GM18508 (cell line): ENCODE measurements around the gene AGPS.

Experiments used
- ATAC-seq: cut with Tn5 transposase; IDR thresholded peaks from one replicate; pipeline ENCODE4 v1.9.1; 2021; ENCODE audit warnings: moderate number of reproducible peaks; ENCODE audit not compliant: insufficient read depth, unreplicated experiment

Gene AGPS

GRCh38 chr2:177383935-177384334, 8.6 kb upstream of the AGPS start:
- no peak for ATAC-seq

- ATAC-seq = no peak
These were observed 7.4 kb upstream of the AGPS start for GRCh38 chr2:177385151-177385550.

- ATAC-seq = no peak
These were observed 676 bp upstream of the AGPS start for GRCh38 chr2:177391822-177392372.

GRCh38 chr2:177393203-177393755, 706 bp downstream of the AGPS start:
- no peak for ATAC-seq

GRCh38 chr2:177393824-177394593, 1.4 kb downstream of the AGPS start:
- ATAC-seq = no peak

GRCh38 chr2:177394594-177394973, 2.0 kb downstream of the AGPS start:
- no peak for ATAC-seq

- ATAC-seq = no peak
These were observed 2.9 kb downstream of the AGPS start for GRCh38 chr2:177395351-177396065.

GRCh38 chr2:177396703-177397460, 4.3 kb downstream of the AGPS start:
- no peak for ATAC-seq

- no peak for ATAC-seq
These were observed 5.1 kb downstream of the AGPS start for GRCh38 chr2:177397481-177398289.

- no peak for ATAC-seq
These were observed 5.7 kb downstream of the AGPS start for GRCh38 chr2:177398290-177398683.

GRCh38 chr2:177398791-177399190, 6.2 kb downstream of the AGPS start:
- no peak for ATAC-seq

GRCh38 chr2:177399376-177399775, 6.8 kb downstream of the AGPS start:
- no peak for ATAC-seq

- no peak for ATAC-seq
These were observed 7.9 kb downstream of the AGPS start for GRCh38 chr2:177400337-177400923.

GRCh38 chr2:177402096-177402495, 9.5 kb downstream of the AGPS start:
- no peak for ATAC-seq

- no peak for ATAC-seq
These were observed 11.3 kb downstream of the AGPS start for GRCh38 chr2:177403838-177404237.

GRCh38 chr2:177404243-177404642, 11.7 kb downstream of the AGPS start:
- ATAC-seq = no peak

GRCh38 chr2:177405029-177405692, 12.6 kb downstream of the AGPS start:
- ATAC-seq = no peak

- ATAC-seq = no peak
These were observed 13.6 kb downstream of the AGPS start for GRCh38 chr2:177406182-177406581.

- no peak for ATAC-seq
These were observed 14.5 kb downstream of the AGPS start for GRCh38 chr2:177407031-177407430.
